Liver (tissue), 9 donors: Measurements from ENCODE around the gene SLC9C2. TPM values are rescaled to one million over a fixed set of nuclear protein-coding genes. Genes with fewer than 3 reads are reported as not detected.

Experiments
- DNase-seq: peaks from one replicate; pipeline ENCODE4 v3.0.0-alpha.2; 2017; ENCODE audit warnings: low spot score
- H3K27ac ChIP-seq, 2 donors: one replicate each; pipeline ENCODE4 v1.7.0; 2013; ENCODE audit warnings: inconsistent platforms in 2 of 2, low read length in 2 of 2, control low read depth in 1 of 2, low read depth in 1 of 2, mild to moderate bottlenecking in 1 of 2
- H3K27me3 ChIP-seq, 4 donors: one replicate each; pipeline versions ENCODE4 v1.6.1 to v1.7.0; 2013; ENCODE audit warnings: low read length in 3 of 4, inconsistent platforms in 1 of 4, mild to moderate bottlenecking in 1 of 4, moderate library complexity in 1 of 4; ENCODE audit not compliant: control insufficient read depth in 4 of 4, insufficient read depth in 4 of 4
- H3K36me3 ChIP-seq, 4 donors: one replicate each; pipeline versions ENCODE4 v1.6.1 to v1.7.0; 2013; ENCODE audit warnings: low read length in 3 of 4, mild to moderate bottlenecking in 3 of 4, low read depth in 1 of 4, moderate library complexity in 1 of 4; ENCODE audit not compliant: control insufficient read depth in 4 of 4, insufficient read depth in 3 of 4
- H3K4me1 ChIP-seq, 4 donors: one replicate each; pipeline versions ENCODE4 v1.6.1 to v1.7.0; 2013; ENCODE audit warnings: low read length in 3 of 4, mild to moderate bottlenecking in 3 of 4, moderate library complexity in 1 of 4; ENCODE audit not compliant: control insufficient read depth in 4 of 4, insufficient read depth in 4 of 4
- H3K4me3 ChIP-seq, 3 donors: one replicate each; pipeline versions ENCODE4 v1.6.1 to v1.7.0; 2013; ENCODE audit warnings: low read length in 3 of 3, control low read depth in 1 of 3, low read depth in 1 of 3, mild to moderate bottlenecking in 1 of 3
- H3K9ac ChIP-seq, 2 donors: one replicate each; pipeline ENCODE4 v1.7.0; 2013; ENCODE audit warnings: low read length in 2 of 2, mild to moderate bottlenecking in 2 of 2, moderate library complexity in 2 of 2, control low read depth in 1 of 2, low read depth in 1 of 2
- H3K9me3 ChIP-seq, 4 donors: one replicate each; pipeline versions ENCODE4 v1.6.1 to v1.7.0; 2013; ENCODE audit warnings: low read length in 3 of 4; ENCODE audit not compliant: control insufficient read depth in 4 of 4
- EGR1 ChIP-seq, 2 donors: IDR thresholded peaks; 2 replicates each; pipeline ENCODE4 v1.6.1; 2016 to 2018; ENCODE audit warnings: antibody characterized with exemption in 2 of 2, low read depth in 2 of 2
- FOXA1 ChIP-seq: IDR thresholded peaks from 2 replicates; pipeline ENCODE4 v1.6.1; 2016; ENCODE audit warnings: antibody characterized with exemption
- FOXA2 ChIP-seq: IDR thresholded peaks from 2 replicates; pipeline ENCODE4 v1.6.1; 2016; ENCODE audit warnings: antibody characterized with exemption
- HNF4A ChIP-seq, 2 donors: conservative IDR thresholded peaks; 2 replicates each; pipeline ENCODE4 v1.6.1; 2016; ENCODE audit warnings: antibody characterized with exemption in 2 of 2, mild to moderate bottlenecking in 2 of 2
- JUND ChIP-seq, 2 donors: IDR thresholded peaks; 2 replicates each; pipeline ENCODE4 v1.6.1; 2016; ENCODE audit warnings: antibody characterized with exemption in 2 of 2
- MAX ChIP-seq: IDR thresholded peaks from 2 replicates; pipeline ENCODE4 v1.6.1; 2016; ENCODE audit warnings: antibody characterized with exemption
- NR2F2 ChIP-seq: IDR thresholded peaks from 2 replicates; pipeline ENCODE4 v1.6.1; 2016; ENCODE audit warnings: antibody characterized with exemption
- RAD21 ChIP-seq, 2 donors: IDR thresholded peaks; 2 replicates each; pipeline ENCODE4 v1.6.1; 2016; ENCODE audit warnings: antibody characterized with exemption in 2 of 2, mild to moderate bottlenecking in 2 of 2
- REST ChIP-seq: IDR thresholded peaks from 2 replicates; pipeline ENCODE4 v1.6.1; 2016; ENCODE audit warnings: antibody characterized with exemption, mild to moderate bottlenecking
- RXRA ChIP-seq, 2 donors: IDR thresholded peaks; 2 replicates each; pipeline ENCODE4 v1.6.1; 2017 to 2018; ENCODE audit warnings: antibody characterized with exemption in 2 of 2, mild to moderate bottlenecking in 1 of 2
- SP1 ChIP-seq: IDR thresholded peaks from 2 replicates; pipeline ENCODE4 v1.6.1; 2018; ENCODE audit warnings: antibody characterized with exemption, mild to moderate bottlenecking
- TAF1 ChIP-seq: conservative IDR thresholded peaks from 2 replicates; pipeline ENCODE4 v1.6.1; 2016; ENCODE audit warnings: antibody characterized with exemption, mild to moderate bottlenecking
- YY1 ChIP-seq: IDR thresholded peaks from 2 replicates; pipeline ENCODE4 v1.6.1; 2016; ENCODE audit warnings: antibody characterized with exemption, mild to moderate bottlenecking
- WGBS: extraction: QIAGEN DNeasy Blood & Tissue Kit; methylation state at CpG from one replicate; pipeline ENCODE4 v1.1.7; 2013; 5-methylcytosine and 5-hydroxymethylcytosine counted together
- polyA plus RNA-seq, 2 donors: library from polyadenylated mRNA; stranded (reverse) in 1 of 2; unstranded in 1 of 2; fragments of 200-250 nt in 1 of 2; fragments of >200 nt in 1 of 2; fragmentation: Nextera tagmentation in 1 of 2; extraction: Ambion mirVana in 1 of 2; gene quantifications; one replicate each; pipeline versions ENCODE4 v1.2.1 to v1.2.3, GENCODE V29; 2013 to 2015
- total RNA-seq, 2 donors: library from RNA; depleted of rRNA; stranded (reverse); fragments of >200 nt; gene quantifications; one replicate each; pipeline ENCODE4 v1.2.3, GENCODE V29; 2014
- TF ChIP-seq, protein P1 (sequence below): IDR thresholded peaks from 2 replicates; pipeline ENCODE4 v1.6.1; 2016; ENCODE audit warnings: antibody characterized with exemption
- TF ChIP-seq, protein P2 (sequence below): IDR thresholded peaks from 2 replicates; pipeline ENCODE4 v1.6.1; 2016; ENCODE audit warnings: antibody characterized with exemption
- TF ChIP-seq, protein P3 (sequence below): fragments of 150-350 bp; IDR thresholded peaks from 2 replicates; pipeline ENCODE4 v1.5.1; 2017; ENCODE audit warnings: improper control_type of control experiment, low read depth, low read length; ENCODE audit not compliant: missing input control
- donor health status: healthy.
- donor health status: healthy.
- donor health status: healthy.
- donor health status: healthy.
- donor health status: healthy.

The SLC9C2 gene
- total and polyA plus RNA-seq, 4 donors: not detected

DNA sequence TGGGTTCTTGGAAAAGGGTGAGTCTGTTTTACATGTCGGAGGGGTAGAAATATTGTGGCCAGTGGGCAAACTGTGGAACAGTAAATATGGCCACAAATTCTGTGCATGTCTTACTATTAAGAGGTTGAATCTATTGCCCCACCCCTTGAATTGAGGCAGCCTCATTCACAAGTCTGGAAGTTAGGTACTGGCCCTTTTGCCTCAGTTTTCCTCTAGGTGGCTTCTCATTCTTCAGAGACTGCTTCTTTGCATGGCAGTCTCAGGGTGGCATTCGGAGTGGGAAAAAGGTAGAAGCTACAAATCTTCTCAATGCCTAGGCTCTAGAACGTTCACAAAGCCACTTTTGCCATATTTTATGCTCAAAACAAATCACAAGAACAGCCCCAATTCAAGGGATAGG, 57.2 kb downstream of the SLC9C2 start:
- H3K4me3 ChIP-seq: no peak overlapping the region
- H3K36me3 ChIP-seq: no peaks in the 10 kb centered on the region
- H3K4me1 ChIP-seq: no peaks in the 10 kb centered on the region
- H3K9ac ChIP-seq: no peak overlapping the region
- no peaks in the 10 kb centered on the region for H3K9me3 ChIP-seq
- no peaks in the 10 kb centered on the region for H3K27me3 ChIP-seq
- 68% methylated on average over 3 of the region's 3 CpGs for WGBS
- TF ChIP-seq YY1: no peak
- TF ChIP-seq EGR1 (IDR thresholded peaks at IDR 0.05; ENCODE audit: low read depth in 2 of 2): no peak
- TF ChIP-seq, protein P1, sequence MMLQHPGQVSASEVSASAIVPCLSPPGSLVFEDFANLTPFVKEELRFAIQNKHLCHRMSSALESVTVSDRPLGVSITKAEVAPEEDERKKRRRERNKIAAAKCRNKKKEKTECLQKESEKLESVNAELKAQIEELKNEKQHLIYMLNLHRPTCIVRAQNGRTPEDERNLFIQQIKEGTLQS: no peak
- TF ChIP-seq, protein P2, sequence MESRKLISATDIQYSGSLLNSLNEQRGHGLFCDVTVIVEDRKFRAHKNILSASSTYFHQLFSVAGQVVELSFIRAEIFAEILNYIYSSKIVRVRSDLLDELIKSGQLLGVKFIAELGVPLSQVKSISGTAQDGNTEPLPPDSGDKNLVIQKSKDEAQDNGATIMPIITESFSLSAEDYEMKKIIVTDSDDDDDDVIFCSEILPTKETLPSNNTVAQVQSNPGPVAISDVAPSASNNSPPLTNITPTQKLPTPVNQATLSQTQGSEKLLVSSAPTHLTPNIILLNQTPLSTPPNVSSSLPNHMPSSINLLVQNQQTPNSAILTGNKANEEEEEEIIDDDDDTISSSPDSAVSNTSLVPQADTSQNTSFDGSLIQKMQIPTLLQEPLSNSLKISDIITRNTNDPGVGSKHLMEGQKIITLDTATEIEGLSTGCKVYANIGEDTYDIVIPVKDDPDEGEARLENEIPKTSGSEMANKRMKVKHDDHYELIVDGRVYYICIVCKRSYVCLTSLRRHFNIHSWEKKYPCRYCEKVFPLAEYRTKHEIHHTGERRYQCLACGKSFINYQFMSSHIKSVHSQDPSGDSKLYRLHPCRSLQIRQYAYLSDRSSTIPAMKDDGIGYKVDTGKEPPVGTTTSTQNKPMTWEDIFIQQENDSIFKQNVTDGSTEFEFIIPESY: no peak
- no peak for TF ChIP-seq JUND (IDR thresholded peaks at IDR 0.05)
- TF ChIP-seq NR2F2: no peak
- TF ChIP-seq RXRA (IDR thresholded peaks at IDR 0.05): no peak
- no peak for TF ChIP-seq SP1
- TF ChIP-seq HNF4A (conservative IDR thresholded peaks at IDR 0.05): no peak
- TF ChIP-seq RAD21 (IDR thresholded peaks at IDR 0.05): no peak
- no peak for TF ChIP-seq REST
- TF ChIP-seq, protein P3, sequence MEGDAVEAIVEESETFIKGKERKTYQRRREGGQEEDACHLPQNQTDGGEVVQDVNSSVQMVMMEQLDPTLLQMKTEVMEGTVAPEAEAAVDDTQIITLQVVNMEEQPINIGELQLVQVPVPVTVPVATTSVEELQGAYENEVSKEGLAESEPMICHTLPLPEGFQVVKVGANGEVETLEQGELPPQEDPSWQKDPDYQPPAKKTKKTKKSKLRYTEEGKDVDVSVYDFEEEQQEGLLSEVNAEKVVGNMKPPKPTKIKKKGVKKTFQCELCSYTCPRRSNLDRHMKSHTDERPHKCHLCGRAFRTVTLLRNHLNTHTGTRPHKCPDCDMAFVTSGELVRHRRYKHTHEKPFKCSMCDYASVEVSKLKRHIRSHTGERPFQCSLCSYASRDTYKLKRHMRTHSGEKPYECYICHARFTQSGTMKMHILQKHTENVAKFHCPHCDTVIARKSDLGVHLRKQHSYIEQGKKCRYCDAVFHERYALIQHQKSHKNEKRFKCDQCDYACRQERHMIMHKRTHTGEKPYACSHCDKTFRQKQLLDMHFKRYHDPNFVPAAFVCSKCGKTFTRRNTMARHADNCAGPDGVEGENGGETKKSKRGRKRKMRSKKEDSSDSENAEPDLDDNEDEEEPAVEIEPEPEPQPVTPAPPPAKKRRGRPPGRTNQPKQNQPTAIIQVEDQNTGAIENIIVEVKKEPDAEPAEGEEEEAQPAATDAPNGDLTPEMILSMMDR: no peak
- no peak for TF ChIP-seq TAF1
- H3K27ac ChIP-seq: no peak overlapping the region
- no peak for DNase-seq

GRCh38 chr1:173536223-173536622, 66.6 kb downstream of the SLC9C2 start:
- no peak overlapping the region for H3K9ac ChIP-seq
- H3K4me3 ChIP-seq: no peak overlapping the region
- no peaks in the 10 kb centered on the region for H3K36me3 ChIP-seq
- H3K9me3 ChIP-seq: no peaks in the 10 kb centered on the region
- H3K27ac ChIP-seq: no peak overlapping the region
- H3K27me3 ChIP-seq: no peaks in the 10 kb centered on the region
- DNase-seq: no peak
- TF ChIP-seq FOXA2 (no peak), HNF4A (conservative IDR thresholded peaks at IDR 0.05) (no peak), JUND (IDR thresholded peaks at IDR 0.05) (no peak), FOXA1 (no peak), SP1 (no peak), EGR1 (IDR thresholded peaks at IDR 0.05; ENCODE audit: low read depth in 2 of 2) (no peak), TAF1 (no peak), MAX (no peak), YY1 (no peak)
- TF ChIP-seq, protein P1: no peak
- H3K4me1 ChIP-seq: peaks cover 0 to 6% (median 1%) of the 10 kb centered on the region in 4 donors
